Kidney capillary endothelial cell (primary cell): ENCODE measurements around the gene EPS15.
"Not testable (repeated sequence)": the region's sequence is repeated elsewhere in the genome, so short reads cannot be mapped to it uniquely, and the experiment has no call there.

ENCODE experiments used
- DNase-seq: peaks from one replicate; pipeline ENCODE4 v3.0.0-alpha.2; 2018; ENCODE audit warnings: low spot score

The EPS15 gene

DNA sequence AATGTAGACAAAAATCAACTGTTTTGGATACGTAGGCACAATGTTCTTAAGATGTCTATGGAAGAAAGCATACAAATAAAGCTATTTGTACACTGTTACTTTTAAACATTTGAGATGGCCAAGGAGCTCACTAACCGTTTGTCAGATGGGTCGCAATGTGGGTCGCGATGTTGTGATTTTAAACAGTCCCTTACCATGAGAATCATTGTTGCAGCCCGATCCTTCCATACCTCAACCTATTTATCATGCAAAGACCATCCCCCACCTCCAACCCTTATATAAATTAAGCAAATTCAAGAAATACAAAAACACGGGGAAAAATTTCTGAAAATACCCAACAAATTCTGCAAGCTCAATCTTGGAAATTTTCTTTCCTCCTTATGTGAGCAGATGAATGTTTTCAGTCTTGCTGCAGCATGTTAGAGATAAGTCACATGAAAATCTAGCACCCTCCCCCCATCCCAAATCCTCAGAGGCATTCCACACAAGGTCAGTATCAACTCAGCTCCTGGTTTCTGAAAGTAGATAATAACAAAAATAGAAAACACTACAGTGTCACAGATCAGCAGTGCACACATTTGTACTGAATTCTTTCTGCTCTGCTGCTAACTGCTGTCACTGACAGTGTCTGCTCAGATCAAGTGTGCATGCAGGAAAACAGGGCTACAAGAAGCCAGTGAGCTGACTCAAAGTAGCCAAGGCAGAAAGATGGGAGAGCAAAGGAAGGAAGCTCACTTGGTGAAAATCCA lies 95.8 kb downstream of the EPS15 start:
- no peak for DNase-seq

GRCh38 chr1:51422367-51423072 lies 96.5 kb downstream of the EPS15 start:
- no peak for DNase-seq

- DNase-seq, result no peak
These were observed 97.1 kb downstream of the EPS15 start for GRCh38 chr1:51421964-51422363.

GRCh38 chr1:51420867-51421627 lies 98.0 kb downstream of the EPS15 start:
- no peak for DNase-seq

- no peak for DNase-seq
These were observed 100.6 kb downstream of the EPS15 start for GRCh38 chr1:51418384-51418959.

GRCh38 chr1:51417496-51418383 lies 101.3 kb downstream of the EPS15 start:
- DNase-seq, result no peak

DNA sequence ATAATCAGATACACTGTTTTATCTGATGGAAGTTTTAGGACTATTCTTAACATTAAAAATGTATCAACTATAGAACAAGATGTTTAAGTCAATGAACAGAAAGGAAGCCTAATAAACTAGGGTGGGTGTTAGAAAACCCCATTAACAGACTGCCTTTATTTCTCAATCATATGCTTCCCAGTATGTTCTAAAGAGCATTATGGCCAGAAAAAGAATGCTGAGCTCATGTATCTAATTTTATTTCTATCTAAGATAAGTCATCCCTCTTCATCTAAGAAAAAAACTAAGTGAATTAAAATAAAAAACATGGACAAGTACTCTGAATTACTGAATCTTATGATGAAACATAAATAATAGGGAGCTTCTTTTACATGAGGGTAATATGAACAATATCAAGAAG lies 102.2 kb downstream of the EPS15 start:
- no peak for DNase-seq

DNA sequence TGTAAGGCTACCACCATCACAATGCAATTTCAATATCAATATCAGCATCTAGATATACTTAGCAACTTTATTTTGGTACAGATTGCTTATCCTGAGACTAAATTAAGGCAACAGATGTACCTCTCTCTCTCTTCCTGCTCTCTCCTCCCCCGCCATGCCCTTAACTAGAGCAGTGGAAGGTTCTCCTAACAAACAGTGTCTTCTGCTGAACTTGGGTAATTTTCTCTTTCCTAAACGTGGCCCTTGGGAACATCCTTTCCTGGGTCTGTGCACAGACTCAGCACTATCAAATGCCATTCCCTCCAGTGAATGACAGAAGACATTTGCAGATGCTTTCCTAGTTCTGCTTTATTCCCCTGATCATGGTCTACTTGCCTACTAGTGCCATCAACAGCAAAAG lies 103.1 kb downstream of the EPS15 start:
- no peak for DNase-seq

- DNase-seq, result no peak
These were observed 104.3 kb downstream of the EPS15 start for GRCh38 chr1:51414811-51415210.

DNA sequence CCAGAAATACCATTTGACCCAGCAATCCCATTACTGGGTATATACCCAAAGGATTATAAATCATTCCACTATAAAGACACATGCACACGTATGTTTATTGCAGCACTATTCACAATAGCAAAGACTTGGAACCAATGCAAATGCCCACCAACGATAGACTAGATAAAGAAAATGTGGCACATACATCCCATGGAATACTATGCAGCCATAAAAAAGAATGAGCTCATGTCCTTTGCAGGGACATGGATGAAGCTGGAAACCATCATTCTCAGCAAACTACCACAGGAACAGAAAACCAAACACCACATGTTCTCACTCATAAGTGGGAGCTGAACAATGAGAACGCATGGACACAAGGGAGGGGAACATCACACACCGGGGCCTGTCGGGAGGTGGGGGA lies 107.2 kb downstream of the EPS15 start:
- DNase-seq, result not testable (repeated sequence)

GRCh38 chr1:51410568-51411460 lies 108.3 kb downstream of the EPS15 start:
- DNase-seq, result no peak

- DNase-seq, result not testable (repeated sequence)
These were observed 109.1 kb downstream of the EPS15 start for GRCh38 chr1:51409755-51410541.

- no peak for DNase-seq
These were observed 126.8 kb downstream of the EPS15 start for GRCh38 chr1:51392241-51392640.

GRCh38 chr1:51390641-51391040 lies 128.4 kb downstream of the EPS15 start:
- not testable (repeated sequence) for DNase-seq

DNA sequence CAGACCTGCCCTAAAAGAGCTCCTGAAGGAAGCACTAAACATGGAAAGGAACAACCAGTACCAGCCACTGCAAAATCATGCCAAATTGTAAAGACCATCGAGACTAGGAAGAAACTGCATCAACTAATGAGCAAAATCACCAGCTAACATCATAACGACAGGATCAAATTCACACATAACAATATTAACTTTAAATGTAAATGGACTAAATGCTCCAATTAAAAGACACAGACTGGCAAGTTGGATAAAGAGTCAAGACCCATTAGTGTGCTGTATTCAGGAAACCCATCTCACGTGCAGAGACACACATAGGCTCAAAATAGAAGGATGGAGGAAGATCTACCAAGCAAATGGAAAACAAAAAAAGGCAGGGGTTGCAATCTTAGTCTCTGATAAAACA lies 131.8 kb downstream of the EPS15 start:
- DNase-seq, result not testable (repeated sequence)

DNA sequence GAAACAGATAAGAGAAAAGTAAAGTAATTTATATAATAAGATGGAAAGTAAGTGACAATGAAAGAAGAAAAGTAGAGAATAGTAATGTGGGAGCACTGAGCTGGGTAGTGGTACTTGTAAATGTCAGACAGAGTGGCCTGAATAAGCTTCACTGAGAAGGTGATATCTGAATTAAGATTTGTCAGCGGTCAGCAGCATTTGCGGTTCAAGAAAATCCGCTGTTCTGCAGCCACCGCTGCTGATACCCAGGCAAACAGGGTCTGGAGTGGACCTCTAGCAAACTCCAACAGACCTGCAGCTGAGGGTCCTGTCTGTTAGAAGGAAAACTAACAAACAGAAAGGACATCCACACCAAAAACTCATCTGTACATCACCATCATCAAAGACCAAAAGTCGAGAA lies 132.8 kb downstream of the EPS15 start:
- not testable (repeated sequence) for DNase-seq

DNA sequence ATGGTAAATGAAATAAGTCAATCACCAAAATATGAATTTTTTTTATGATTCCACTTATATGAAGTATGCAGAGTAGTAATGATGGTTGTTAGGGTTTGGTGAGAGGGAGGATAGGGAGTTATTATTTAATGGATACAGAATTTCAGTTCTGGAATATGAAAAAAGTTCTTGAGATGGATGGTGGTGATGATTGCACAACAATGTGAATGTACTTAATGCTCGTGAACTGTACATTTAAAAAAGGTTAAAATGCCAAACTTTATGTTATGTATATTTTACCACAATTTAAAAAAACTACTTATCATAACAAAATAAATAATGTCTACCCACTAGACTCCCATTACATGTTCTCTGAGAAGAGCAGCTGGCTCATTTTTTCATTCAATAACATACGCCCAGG lies 133.3 kb downstream of the EPS15 start:
- no peak for DNase-seq

GRCh38 chr1:51381964-51382363 lies 137.1 kb downstream of the EPS15 start:
- no peak for DNase-seq

- DNase-seq, result no peak
These were observed 138.1 kb downstream of the EPS15 start for GRCh38 chr1:51380936-51381335.

DNA sequence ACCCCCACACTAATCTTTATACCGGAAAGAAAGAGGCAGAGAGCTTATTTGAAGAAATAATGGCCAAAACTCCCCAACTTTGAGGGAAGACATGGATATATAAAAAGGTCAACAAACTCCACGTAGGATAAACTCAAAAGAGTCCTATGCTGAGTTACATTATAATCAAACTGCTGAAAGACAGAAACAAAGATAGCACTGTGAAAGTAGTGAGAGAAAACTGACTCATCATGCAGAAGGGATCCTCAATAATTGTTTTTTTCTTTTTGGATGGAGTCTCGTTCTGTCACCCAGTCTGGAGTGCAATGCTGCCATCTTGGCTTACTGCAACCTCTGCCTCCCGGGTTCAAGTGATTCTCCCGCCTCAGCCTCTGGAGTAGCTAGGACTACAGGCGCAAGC lies 140.2 kb downstream of the EPS15 start:
- DNase-seq, result no peak
